Panc1 (cell line): ENCODE measurements around the gene NIT1. TPM values are rescaled to one million over a fixed set of nuclear protein-coding genes. Genes with fewer than 3 reads are reported as not detected.

Experiments used
- ATAC-seq: fragments of 200-7000 bp; cut with Tn5 transposase; 2 replicates; pipeline ENCODE4 v1.9.1; 2020; ENCODE audit warnings: mild to moderate bottlenecking, moderate library complexity
- BruUV-seq: library from RNA; stranded (reverse); fragments of 400-500 nt; replicated peaks from 2 replicates; lab custom pipeline; 2021; lab: Mats Ljungman, UMichigan
- CTCF ChIA-PET: fragments of 300-600 bp; sonication (Branson Sonifier 250); formaldehyde crosslinking; loops from one replicate; lab custom pipeline; 2022; ENCODE audit warnings: antibody characterized with exemption; lab: Charles Lee
- POLR2A ChIA-PET: fragments of 300-600 bp; sonication (Branson Sonifier 250); formaldehyde crosslinking; loops from one replicate; lab custom pipeline; 2022; ENCODE audit warnings: antibody characterized with exemption; lab: Charles Lee
- DNase-seq: peaks from one replicate; pipeline ENCODE4 v3.0.0-alpha.2; 2010; ENCODE audit warnings: low read depth, low spot score
- H3K27ac ChIP-seq: 2 replicates; pipeline ENCODE4 v1.5.1; 2011; ENCODE audit warnings: mild to moderate bottlenecking, low read length, inconsistent platforms
- H3K27me3 ChIP-seq: fragments of 200-500 bp; sonication (Bioruptor generic); 2 replicates; pipeline ENCODE4 v1.6.0; 2014; ENCODE audit warnings: low read length, inconsistent platforms; ENCODE audit not compliant: control insufficient read depth, insufficient read depth
- H3K36me3 ChIP-seq: fragments of 200-500 bp; sonication (Bioruptor generic); 2 replicates; pipeline ENCODE4 v1.5.1; 2014; ENCODE audit warnings: inconsistent platforms, mild to moderate bottlenecking, low read length, moderate library complexity; ENCODE audit not compliant: control insufficient read depth, insufficient read depth
- H3K4me1 ChIP-seq: 2 replicates; pipeline ENCODE4 v1.5.1; 2011; ENCODE audit warnings: inconsistent platforms, mild to moderate bottlenecking, low read length, moderate library complexity; ENCODE audit not compliant: control insufficient read depth, insufficient read depth
- H3K4me3 ChIP-seq, 2 experiments: 2 replicates each; pipeline ENCODE4 v1.5.1; 2011 to 2012; ENCODE audit warnings: low read depth in 2 of 2, low read length in 2 of 2, mild to moderate bottlenecking in 2 of 2, inconsistent platforms in 1 of 2, moderate library complexity in 1 of 2
- H3K9me3 ChIP-seq: fragments of 200-500 bp; sonication (Bioruptor generic); 2 replicates; pipeline ENCODE4 v1.5.1; 2014; ENCODE audit warnings: low read depth, mild to moderate bottlenecking, inconsistent platforms, low read length, moderate library complexity; ENCODE audit not compliant: control insufficient read depth, insufficient read depth
- CTCF ChIP-seq: fragments of 450-650 bp; IDR thresholded peaks from 2 replicates; pipeline ENCODE4 v1.5.1; 2017; ENCODE audit warnings: mild to moderate bottlenecking
- POLR2AphosphoS5 ChIP-seq: IDR thresholded peaks from 2 replicates; pipeline ENCODE4 v1.6.1; 2012; ENCODE audit warnings: mild to moderate bottlenecking, low read depth, low read length, moderate library complexity
- REST ChIP-seq, 2 experiments: IDR thresholded peaks; 2 replicates each; pipeline ENCODE4 v1.6.1; 2011 to 2012; ENCODE audit warnings: low read depth in 2 of 2, control low read depth in 1 of 2, low read length in 1 of 2, mild to moderate bottlenecking in 1 of 2, moderate library complexity in 1 of 2; ENCODE audit not compliant: insufficient read depth in 1 of 2
- SIN3A ChIP-seq: IDR thresholded peaks from 2 replicates; pipeline ENCODE4 v1.6.1; 2012; ENCODE audit warnings: low read depth, mild to moderate bottlenecking, low read length, moderate library complexity, borderline replicate concordance; ENCODE audit not compliant: insufficient read depth
- TCF7L2 ChIP-seq: IDR thresholded peaks from 2 replicates; pipeline ENCODE4 v1.6.1; 2011; ENCODE audit warnings: mild to moderate bottlenecking, low read depth, low read length, inconsistent platforms
- in situ Hi-C: cut with HindIII; loops from 2 replicates; pipeline ENCODE4 v1.10.0; 2016; ENCODE audit warnings: low sequenced_read_pairs, low pct_unique_long_range_greater_than_20kb
- intact Hi-C: fragments of 100-400 bp; cut with micrococcal nuclease; formaldehyde crosslinking; loops from one replicate; pipeline ENCODE4 v1.10.0; 2022; ENCODE audit not compliant: unreplicated experiment
- total RNA-seq: library from RNA; stranded (reverse); gene quantifications from one replicate; pipeline ENCODE4 v1.2.1, GENCODE V29; 2021; ENCODE audit not compliant: unreplicated experiment

NIT1 gene
- total RNA-seq, 1 experiment from 2014 or later = 31.3 TPM

GRCh38 chr1:161121834-161122233 lies 3.9 kb downstream of the NIT1 start:
- H3K36me3 ChIP-seq = peaks cover 19% of the 10 kb centered on the region
- DNase-seq (no peak), ATAC-seq (no peak)
- in situ Hi-C loops (no loop called here), intact Hi-C loops (no loop called here)
- no peaks in the 10 kb centered on the region for H3K27me3 ChIP-seq
- peaks cover 18% of the 10 kb centered on the region for H3K4me1 ChIP-seq
- no TSS peak for BruUV-seq
- no peak overlapping the region for H3K27ac ChIP-seq
- H3K9me3 ChIP-seq = no peaks in the 10 kb centered on the region
- POLR2A ChIA-PET = interaction anchor here (0.5 to 0.6 kb wide), 3 partner anchors 32 to 36 kb away, joined by 3 to 6 read pairs (median 3); partner anchors contain the start of gene UFC1
- TF ChIP-seq CTCF (no peak), REST (IDR thresholded peaks at IDR 0.05; ENCODE audit: insufficient read depth in 1 of 2, low read depth in 2 of 2, low read length in 1 of 2) (no peak), POLR2AphosphoS5 (no peak; the same call in 1 of the 2 replicates), SIN3A (no peak), TCF7L2 (no peak)
- CTCF ChIA-PET = interaction anchor here (1.0 kb wide), 1 partner anchor 25 kb away, joined by 6 read pairs; no protein-coding TSS in a partner anchor
- no peak overlapping the region for H3K4me3 ChIP-seq

- H3K27ac ChIP-seq = no peak overlapping the region
- no peak for TF ChIP-seq REST (IDR thresholded peaks at IDR 0.05; ENCODE audit: insufficient read depth in 1 of 2, low read depth in 2 of 2, low read length in 1 of 2)
- no peak for TF ChIP-seq CTCF
- TF ChIP-seq SIN3A = no peak
- no peak for TF ChIP-seq POLR2AphosphoS5
- TF ChIP-seq TCF7L2 = no peak
- in situ Hi-C loops = no loop called here
- H3K4me3 ChIP-seq = no peak overlapping the region
- intact Hi-C loops = no loop called here
- POLR2A ChIA-PET = no interaction called here
- DNase-seq (no peak), ATAC-seq (no peak)
- peaks cover 18% of the 10 kb centered on the region for H3K4me1 ChIP-seq
- no peaks in the 10 kb centered on the region for H3K9me3 ChIP-seq
- H3K36me3 ChIP-seq = peaks cover 21% of the 10 kb centered on the region
- BruUV-seq = no TSS peak
- no peaks in the 10 kb centered on the region for H3K27me3 ChIP-seq
- CTCF ChIA-PET = no interaction called here
Observed at GRCh38 chr1:161122967-161123366, 5.1 kb downstream of the NIT1 start.
